GM19193 (cell line): ENCODE data around the gene ABCB1.
A peak's percentile ranks its signal among the peaks of the same experiment; 100 is the strongest.

Experiments used
- POLR2A ChIP-seq: IDR thresholded peaks from 4 replicates; pipeline ENCODE4 v1.6.1; 2011; ENCODE audit not compliant: insufficient read depth, insufficient read length; ENCODE audit errors: extremely low read depth

ABCB1 gene

GRCh38 chr7:87506246-87507180 is 94.2 kb downstream of the ABCB1 start:
- TF ChIP-seq POLR2A: no peak

GRCh38 chr7:87505557-87506245 is 95.0 kb downstream of the ABCB1 start:
- TF ChIP-seq POLR2A: no peak

DNA sequence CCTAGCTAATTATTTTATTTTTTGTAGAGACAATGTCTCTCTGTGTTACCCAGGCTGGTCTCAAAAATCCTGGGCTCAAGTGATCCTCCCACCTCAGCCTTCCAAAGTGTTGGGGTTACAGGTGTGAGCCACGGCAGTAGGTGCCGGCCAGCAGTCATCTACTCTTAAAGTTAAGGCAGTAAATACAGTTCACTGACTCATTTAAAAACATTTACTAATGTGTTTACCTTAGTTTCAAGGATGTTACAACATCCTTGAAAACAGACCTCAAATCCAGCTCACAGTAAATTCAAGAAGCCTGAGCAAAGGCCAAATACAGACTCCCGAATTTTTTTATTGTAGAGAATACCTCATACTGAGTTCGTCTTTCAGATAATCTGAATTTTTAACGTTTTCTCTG is 95.6 kb downstream of the ABCB1 start:
- no peak for TF ChIP-seq POLR2A

DNA sequence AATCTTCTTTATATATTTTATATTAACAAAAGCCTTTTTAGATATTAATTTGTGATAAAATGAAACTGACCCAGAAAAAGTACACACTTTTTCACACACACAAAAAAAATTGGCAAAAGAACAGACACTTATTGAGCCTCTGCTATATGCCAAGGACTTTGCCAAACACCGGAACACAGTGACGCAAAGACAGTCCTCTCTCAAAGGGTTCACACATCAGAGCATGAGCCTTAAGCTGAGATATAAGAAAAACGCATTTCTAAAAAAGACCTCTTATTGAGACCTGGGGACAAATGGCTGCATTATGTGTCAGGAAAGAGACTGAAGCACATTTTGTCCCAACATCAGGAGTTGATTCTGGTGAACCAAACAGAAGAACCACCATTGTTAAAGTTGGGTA is 101.2 kb downstream of the ABCB1 start:
- no peak for TF ChIP-seq POLR2A

- no peak for TF ChIP-seq POLR2A
Observed at GRCh38 chr7:87498893-87499292, 101.8 kb downstream of the ABCB1 start.

DNA sequence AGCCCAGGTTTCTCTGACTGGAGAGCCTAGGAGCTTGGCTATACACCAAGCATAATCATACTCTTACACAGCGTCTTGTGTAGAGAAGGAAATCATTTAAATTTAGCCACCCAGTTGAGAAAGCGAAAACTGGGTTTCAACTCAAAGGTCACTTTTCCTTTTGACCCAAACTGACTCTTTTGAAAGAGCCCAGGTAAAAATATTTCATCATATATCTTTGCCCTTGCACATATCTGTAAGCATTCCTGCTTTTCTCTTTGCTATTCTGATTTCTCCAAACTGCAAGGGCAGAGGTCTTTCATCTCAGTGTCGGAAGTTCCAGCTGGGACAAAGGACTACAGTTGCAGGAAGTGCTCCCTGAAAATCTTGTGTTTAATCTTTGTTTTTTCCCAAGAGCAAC is 103.2 kb downstream of the ABCB1 start:
- no peak for TF ChIP-seq POLR2A

DNA sequence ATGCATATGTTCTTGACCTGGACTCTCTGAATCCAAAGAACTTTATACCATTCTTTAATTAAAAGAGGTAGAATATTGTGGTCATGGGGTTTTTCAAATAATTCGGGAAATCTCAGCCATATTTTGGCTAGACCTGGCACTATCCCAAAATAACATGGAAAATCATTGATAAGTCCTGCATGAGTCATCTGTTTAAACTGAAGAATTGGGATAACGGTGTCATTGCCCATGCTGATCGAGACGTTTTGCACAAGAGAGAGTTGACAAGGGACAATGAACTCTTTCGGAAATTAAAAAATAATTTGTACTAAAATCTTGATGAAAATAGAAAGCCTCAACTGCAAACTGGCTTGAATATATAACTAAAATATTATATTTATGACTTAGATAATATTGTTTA is 105.3 kb downstream of the ABCB1 start:
- no peak for TF ChIP-seq POLR2A

GRCh38 chr7:87494454-87494853 is 106.2 kb downstream of the ABCB1 start:
- TF ChIP-seq POLR2A: no peak

GRCh38 chr7:87483131-87483530 is 117.6 kb downstream of the ABCB1 start:
- TF ChIP-seq POLR2A: no peak

DNA sequence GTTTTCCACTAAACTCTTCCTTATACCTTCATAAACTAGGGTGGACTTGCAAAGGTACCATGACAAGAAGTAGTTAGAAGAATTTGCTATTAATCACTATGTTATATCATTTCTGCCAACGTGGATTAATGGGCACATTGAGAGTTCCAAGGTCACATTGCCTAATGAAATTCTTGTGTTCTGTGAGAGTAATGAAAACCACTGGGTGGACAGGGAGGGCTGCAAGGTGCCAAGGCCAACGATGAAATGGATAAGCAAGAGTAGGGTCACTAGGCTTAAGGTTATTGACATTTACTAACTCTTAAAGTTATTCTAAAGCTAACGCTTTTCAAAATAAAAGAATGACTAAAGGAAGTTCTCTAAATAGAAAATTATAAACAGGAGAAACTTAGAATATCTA is 118.6 kb downstream of the ABCB1 start:
- no peak for TF ChIP-seq POLR2A

DNA sequence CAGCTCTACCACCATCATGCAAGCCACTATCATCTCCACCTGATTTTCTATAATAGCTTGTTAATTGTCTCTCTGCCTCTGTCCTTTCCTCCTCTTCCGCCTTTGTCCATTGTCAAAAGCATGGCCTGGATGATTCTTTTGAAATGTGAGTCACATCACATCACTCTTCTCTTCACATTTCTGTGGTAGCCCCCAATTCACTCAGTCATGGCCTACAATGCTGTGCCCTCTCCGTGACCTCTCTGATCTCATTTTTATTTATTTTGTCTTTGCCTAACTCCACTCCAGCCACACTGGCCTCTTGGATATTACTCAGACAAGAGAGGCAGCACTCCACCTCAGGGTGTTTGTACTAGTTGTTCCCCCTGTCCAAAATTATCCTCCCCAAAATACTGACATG is 120.3 kb downstream of the ABCB1 start:
- no peak for TF ChIP-seq POLR2A

DNA sequence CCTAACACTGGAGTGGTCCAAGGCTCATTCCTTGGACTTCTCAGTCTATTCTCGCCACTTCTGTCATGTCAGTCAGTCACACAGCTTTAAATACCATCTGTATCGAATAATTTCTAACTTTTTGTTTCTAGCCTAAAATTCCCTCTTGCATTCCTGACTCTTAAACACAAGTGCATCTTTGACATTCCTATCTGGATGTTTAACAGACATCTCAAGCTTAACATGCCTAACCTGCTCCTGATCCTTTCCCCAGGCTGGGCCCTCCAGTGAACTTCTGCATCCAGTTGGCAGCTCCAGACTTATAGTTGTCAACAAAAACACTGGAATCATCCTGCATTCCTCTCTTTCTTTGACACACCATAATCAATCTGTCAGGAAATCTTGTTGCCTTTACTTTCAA is 120.7 kb downstream of the ABCB1 start:
- no peak for TF ChIP-seq POLR2A

DNA sequence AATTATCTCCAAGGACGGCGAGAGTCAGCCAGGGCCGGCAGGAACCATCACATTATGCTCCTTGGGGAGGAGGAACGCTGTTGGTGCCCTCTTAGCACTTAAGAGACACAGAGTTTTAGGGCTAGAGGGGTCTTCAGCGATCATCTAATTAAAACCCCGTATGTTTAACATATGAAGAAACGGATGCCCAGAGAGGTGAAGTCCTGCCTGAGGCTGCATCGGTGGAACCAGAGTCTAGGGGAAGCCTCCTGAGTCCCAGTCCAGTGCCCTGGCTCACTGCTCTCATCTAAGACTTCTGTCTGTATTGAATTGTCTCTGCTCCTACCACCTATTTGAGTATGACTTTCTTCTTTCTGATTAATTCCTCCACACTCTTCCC is 124.5 kb downstream of the ABCB1 start:
- TF ChIP-seq POLR2A: no peak

GRCh38 chr7:87475359-87476178 is 125.1 kb downstream of the ABCB1 start, which contains the start of gene ABCB4:
ABCB4 (minus strand) TSS chr7:87475680; CDS start chr7:87475465, 215 bp downstream.
- peak; percentile 54 for TF ChIP-seq POLR2A
